Activated CD4-positive, alpha-beta memory T cell treated with anti-CD3 and anti-CD28 coated beads, Interleukin-2, amount 10 ng/mL, durations not matched to agents 7 days and 5 days (primary cell): ENCODE measurements around the gene TOM1L2. TPM values are rescaled to one million over a fixed set of nuclear protein-coding genes. Genes with fewer than 3 reads are reported as not detected.

Experiments
- CTCF ChIA-PET: fragments of 350-600 bp; sonication (Branson Sonifier 250); formaldehyde crosslinking; loops from one replicate; lab custom pipeline; 2021; ENCODE audit warnings: antibody characterized with exemption, inconsistent platforms; lab: Charles Lee
- POLR2A ChIA-PET: fragments of 350-600 bp; sonication (Branson Sonifier 250); formaldehyde crosslinking; loops from one replicate; lab custom pipeline; 2021; ENCODE audit warnings: antibody characterized with exemption; lab: Charles Lee
- DNase-seq: peaks from one replicate; pipeline ENCODE4 v3.0.0-alpha.2; 2020
- H3K27ac Mint-ChIP-seq: one replicate; pipeline ENCODE4 v1.8.0; 2021; ENCODE audit warnings: mild to moderate bottlenecking, mixed read lengths
- H3K27me3 Mint-ChIP-seq: one replicate; pipeline ENCODE4 v1.8.0; 2021; ENCODE audit warnings: mixed read lengths
- H3K36me3 Mint-ChIP-seq: one replicate; pipeline ENCODE4 v1.8.0; 2021; ENCODE audit warnings: low read depth, mixed read lengths
- H3K4me1 Mint-ChIP-seq: one replicate; pipeline ENCODE4 v1.8.0; 2021; ENCODE audit warnings: mixed read lengths
- H3K4me3 Mint-ChIP-seq: one replicate; pipeline ENCODE4 v1.8.0; 2021; ENCODE audit warnings: mild to moderate bottlenecking, mixed read lengths
- H3K9me3 Mint-ChIP-seq: one replicate; pipeline ENCODE4 v1.8.0; 2021; ENCODE audit warnings: mixed read lengths
- total RNA-seq, 2 experiments: library from RNA; stranded (reverse); gene quantifications; one replicate each; pipeline ENCODE4 v1.2.3, GENCODE V29; 2021

TOM1L2 gene
- total RNA-seq, 2 experiments from 2014 or later: 29.3 to 30.3 TPM

DNA sequence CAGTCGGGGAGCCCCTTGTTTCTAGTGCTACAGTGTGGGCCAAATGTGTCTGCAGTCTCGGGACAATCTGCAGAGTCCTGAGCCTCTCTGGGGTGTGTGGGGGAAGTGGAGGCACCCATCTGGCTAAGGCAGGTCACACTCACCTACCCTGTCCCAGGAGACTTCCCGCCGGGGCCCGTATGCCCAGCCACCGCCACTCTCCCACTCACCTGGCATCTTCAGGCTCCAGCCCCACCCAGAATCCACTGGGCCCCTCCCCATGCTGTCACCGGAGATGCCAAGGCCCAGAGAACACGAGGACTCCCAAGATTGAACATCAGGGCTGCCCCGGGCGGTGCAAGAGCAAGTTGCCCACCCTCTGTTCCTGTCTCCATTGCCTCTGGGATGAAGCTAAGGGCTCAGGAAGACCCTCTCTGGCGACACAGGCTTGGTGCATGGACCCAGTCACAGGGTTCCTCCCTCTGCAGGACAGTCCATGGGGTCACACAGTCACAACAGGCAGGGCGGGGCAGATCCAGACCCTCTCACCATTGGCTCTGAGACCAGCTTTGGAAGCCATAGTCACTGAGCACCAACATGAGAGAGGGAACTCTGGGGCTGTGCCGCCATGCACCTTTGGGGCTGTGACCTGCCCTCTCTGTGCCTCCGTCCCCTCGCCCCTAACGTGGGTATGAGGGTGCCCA, 173.5 kb downstream of the TOM1L2 start:
- H3K9me3 Mint-ChIP-seq: no peaks in the 10 kb centered on the region
- H3K36me3 Mint-ChIP-seq: peaks cover 4% of the 10 kb centered on the region
- H3K4me1 Mint-ChIP-seq: peaks cover 5% of the 10 kb centered on the region
- no peaks in the 10 kb centered on the region for H3K27me3 Mint-ChIP-seq
- no peak overlapping the region for H3K4me3 Mint-ChIP-seq
- no peak for DNase-seq
- ChIA-PET CTCF (no interaction called here), POLR2A (no interaction called here)
- H3K27ac Mint-ChIP-seq: no peak overlapping the region

DNA sequence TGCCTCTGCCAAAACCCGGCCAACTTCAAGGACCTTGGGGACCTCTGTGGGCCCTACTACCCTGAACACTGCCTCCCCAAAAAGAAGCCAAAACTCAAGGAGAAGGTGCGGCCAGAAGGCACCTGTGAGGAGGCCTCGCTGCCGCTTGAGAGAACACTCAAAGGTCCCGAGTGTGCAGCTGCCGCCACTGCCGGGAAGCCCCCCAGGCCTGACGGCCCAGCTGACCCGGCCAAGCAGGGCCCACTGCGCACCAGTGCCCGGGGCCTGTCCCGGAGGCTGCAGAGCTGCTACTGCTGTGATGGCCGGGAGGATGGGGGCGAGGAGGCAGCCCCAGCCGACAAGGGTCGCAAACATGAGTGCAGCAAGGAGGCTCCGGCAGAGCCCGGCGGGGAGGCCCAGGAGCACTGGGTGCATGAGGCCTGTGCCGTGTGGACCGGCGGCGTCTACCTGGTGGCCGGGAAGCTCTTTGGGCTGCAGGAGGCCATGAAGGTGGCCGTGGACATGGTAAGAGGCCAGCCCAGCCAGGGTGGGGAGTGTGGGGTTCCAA, 174.1 kb downstream of the TOM1L2 start:
- H3K4me3 Mint-ChIP-seq: no peak overlapping the region
- H3K27ac Mint-ChIP-seq: no peak overlapping the region
- peaks cover 10% of the 10 kb centered on the region for H3K36me3 Mint-ChIP-seq
- peaks cover 12% of the 10 kb centered on the region for H3K4me1 Mint-ChIP-seq
- H3K27me3 Mint-ChIP-seq: no peaks in the 10 kb centered on the region
- CTCF ChIA-PET: no interaction called here
- no peaks in the 10 kb centered on the region for H3K9me3 Mint-ChIP-seq
- POLR2A ChIA-PET: no interaction called here
- DNase-seq: no peak

DNA sequence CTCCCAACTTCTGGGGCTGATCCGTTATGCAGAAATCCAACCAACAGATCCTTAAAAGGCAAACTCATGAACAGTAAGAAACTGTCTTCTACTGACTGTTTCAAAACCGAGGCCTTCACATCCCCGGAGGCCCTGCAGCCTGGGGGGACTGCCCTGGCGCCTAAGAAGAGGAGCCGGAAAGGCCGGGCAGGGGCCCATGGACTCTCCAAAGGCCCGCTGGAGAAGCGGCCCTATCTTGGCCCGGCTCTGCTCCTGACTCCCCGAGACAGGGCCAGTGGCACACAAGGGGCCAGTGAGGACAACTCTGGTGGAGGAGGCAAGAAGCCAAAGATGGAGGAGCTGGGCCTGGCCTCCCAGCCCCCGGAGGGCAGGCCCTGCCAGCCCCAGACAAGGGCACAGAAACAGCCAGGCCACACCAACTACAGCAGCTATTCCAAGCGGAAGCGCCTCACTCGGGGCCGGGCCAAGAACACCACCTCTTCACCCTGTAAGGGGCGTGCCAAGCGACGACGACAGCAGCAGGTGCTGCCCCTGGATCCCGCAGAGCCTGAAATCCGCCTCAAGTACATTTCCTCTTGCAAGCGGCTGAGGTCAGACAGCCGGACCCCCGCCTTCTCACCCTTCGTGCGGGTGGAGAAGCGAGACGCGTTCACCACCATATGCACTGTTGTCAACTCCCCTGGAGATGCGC, 174.9 kb downstream of the TOM1L2 start:
- Mint-ChIP-seq H3K36me3 (peaks cover 10% of the 10 kb centered on the region), H3K9me3 (no peaks in the 10 kb centered on the region), H3K27ac (no peak overlapping the region), H3K27me3 (no peaks in the 10 kb centered on the region), H3K4me3 (no peak overlapping the region), H3K4me1 (peaks cover 20% of the 10 kb centered on the region)
- POLR2A ChIA-PET: interaction anchor here (0.6 kb wide), 1 partner anchor 21 kb away, joined by 3 read pairs; no protein-coding TSS in a partner anchor
- no peak for DNase-seq
- CTCF ChIA-PET: no interaction called here

DNA sequence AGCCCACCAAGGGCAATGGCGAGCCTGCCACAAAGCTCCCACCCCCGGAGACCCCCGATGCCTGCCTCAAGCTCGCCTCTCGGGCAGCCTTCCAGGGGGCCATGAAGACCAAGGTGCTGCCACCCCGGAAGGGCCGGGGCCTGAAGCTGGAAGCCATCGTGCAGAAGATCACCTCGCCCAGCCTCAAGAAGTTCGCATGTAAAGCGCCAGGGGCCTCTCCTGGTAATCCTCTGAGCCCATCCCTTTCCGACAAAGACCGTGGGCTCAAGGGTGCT, 175.5 kb downstream of the TOM1L2 start:
- no peak overlapping the region for H3K4me3 Mint-ChIP-seq
- no peaks in the 10 kb centered on the region for H3K9me3 Mint-ChIP-seq
- ChIA-PET CTCF (no interaction called here), POLR2A (interaction anchor here (0.6 kb wide), 1 partner anchor 22 kb away, joined by 3 read pairs; no protein-coding TSS in a partner anchor)
- no peaks in the 10 kb centered on the region for H3K27me3 Mint-ChIP-seq
- H3K27ac Mint-ChIP-seq: no peak overlapping the region
- peaks cover 25% of the 10 kb centered on the region for H3K4me1 Mint-ChIP-seq
- H3K36me3 Mint-ChIP-seq: peaks cover 10% of the 10 kb centered on the region
- no peak for DNase-seq

DNA sequence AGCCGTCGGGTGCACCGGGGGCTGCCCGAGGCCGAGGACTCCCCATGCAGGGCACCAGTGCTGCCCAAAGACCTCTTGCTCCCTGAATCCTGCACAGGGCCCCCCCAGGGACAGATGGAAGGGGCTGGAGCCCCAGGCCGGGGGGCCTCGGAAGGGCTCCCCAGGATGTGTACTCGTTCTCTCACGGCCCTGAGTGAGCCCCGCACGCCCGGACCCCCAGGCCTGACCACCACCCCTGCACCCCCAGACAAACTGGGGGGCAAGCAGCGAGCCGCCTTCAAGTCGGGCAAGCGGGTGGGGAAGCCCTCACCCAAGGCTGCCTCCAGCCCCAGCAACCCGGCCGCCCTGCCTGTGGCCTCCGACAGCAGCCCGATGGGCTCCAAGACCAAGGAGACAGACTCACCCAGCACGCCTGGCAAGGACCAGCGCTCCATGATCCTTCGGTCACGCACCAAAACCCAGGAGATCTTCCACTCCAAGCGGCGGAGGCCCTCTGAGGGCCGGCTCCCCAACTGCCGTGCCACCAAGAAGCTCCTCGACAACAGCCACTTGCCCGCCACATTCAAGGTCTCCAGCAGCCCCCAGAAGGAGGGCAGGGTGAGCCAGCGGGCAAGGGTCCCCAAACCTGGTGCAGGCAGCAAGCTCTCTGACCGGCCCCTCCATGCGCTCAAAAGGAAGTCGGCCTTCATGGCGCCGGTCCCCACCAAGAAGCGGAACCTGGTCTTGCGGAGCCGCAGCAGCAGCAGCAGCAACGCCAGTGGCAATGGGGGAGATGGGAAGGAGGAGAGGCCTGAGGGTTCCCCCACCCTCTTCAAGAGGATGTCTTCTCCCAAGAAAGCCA, 176.0 kb downstream of the TOM1L2 start:
- no peak for DNase-seq
- H3K4me1 Mint-ChIP-seq: peaks cover 27% of the 10 kb centered on the region
- H3K4me3 Mint-ChIP-seq: no peak overlapping the region
- H3K27me3 Mint-ChIP-seq: no peaks in the 10 kb centered on the region
- CTCF ChIA-PET: no interaction called here
- H3K27ac Mint-ChIP-seq: no peak overlapping the region
- POLR2A ChIA-PET: interaction anchor here (1.5 kb wide), 1 partner anchor 40 kb away, joined by 3 read pairs; no protein-coding TSS in a partner anchor
- no peaks in the 10 kb centered on the region for H3K9me3 Mint-ChIP-seq
- H3K36me3 Mint-ChIP-seq: peaks cover 10% of the 10 kb centered on the region

DNA sequence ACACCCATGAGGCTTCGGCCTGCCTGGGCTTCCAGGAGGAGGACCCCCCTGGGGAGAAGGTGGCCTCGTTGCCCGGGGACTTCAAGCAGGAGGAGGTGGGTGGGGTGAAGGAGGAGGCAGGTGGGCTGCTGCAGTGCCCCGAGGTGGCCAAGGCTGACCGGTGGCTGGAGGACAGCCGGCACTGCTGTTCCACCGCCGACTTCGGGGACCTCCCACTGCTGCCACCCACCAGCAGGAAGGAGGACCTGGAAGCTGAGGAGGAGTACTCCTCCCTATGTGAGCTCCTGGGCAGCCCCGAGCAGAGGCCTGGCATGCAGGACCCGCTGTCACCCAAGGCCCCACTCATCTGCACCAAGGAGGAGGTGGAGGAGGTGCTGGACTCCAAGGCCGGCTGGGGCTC, 176.9 kb downstream of the TOM1L2 start:
- ChIA-PET POLR2A (interaction anchor here (1.5 kb wide), 1 partner anchor 41 kb away, joined by 3 read pairs; no protein-coding TSS in a partner anchor), CTCF (no interaction called here)
- H3K27ac Mint-ChIP-seq: no peak overlapping the region
- peaks cover 10% of the 10 kb centered on the region for H3K36me3 Mint-ChIP-seq
- H3K27me3 Mint-ChIP-seq: no peaks in the 10 kb centered on the region
- peaks cover 27% of the 10 kb centered on the region for H3K4me1 Mint-ChIP-seq
- no peak overlapping the region for H3K4me3 Mint-ChIP-seq
- H3K9me3 Mint-ChIP-seq: no peaks in the 10 kb centered on the region
- no peak for DNase-seq

DNA sequence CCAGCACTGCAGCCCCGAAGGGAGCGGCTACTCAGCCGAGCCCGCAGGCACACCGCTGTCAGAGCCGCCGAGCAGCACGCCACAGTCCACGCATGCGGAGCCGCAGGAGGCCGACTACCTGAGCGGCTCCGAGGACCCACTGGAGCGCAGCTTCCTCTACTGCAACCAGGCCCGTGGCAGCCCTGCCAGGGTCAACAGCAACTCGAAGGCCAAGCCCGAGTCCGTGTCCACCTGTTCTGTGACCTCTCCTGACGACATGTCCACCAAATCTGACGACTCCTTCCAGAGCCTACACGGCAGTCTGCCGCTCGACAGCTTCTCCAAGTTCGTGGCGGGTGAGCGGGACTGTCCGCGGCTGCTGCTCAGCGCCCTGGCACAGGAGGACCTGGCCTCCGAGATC, 177.8 kb downstream of the TOM1L2 start:
- ChIA-PET CTCF (no interaction called here), POLR2A (interaction anchor here (1.0 to 1.5 kb wide), 2 partner anchors 28 to 42 kb away, joined by 3 read pairs; no protein-coding TSS in a partner anchor)
- Mint-ChIP-seq H3K4me1 (peaks cover 27% of the 10 kb centered on the region), H3K36me3 (peaks cover 10% of the 10 kb centered on the region), H3K27me3 (no peaks in the 10 kb centered on the region), H3K4me3 (no peak overlapping the region), H3K9me3 (no peaks in the 10 kb centered on the region), H3K27ac (no peak overlapping the region)
- no peak for DNase-seq

Other genes starting within 250 kb of the TOM1L2 start
- gene SREBF1, start 135.4 kb downstream of the TOM1L2 start, total RNA-seq: 100 to 1,000 TPM; 177 to 186 TPM
- not detected for gene DRC3, start 462 bp upstream of the TOM1L2 start, total RNA-seq
- gene ATPAF2, start 66.8 kb upstream of the TOM1L2 start, total RNA-seq: 10 to 100 TPM; 22.1 to 22.3 TPM
- gene GID4, start 67.0 kb upstream of the TOM1L2 start, total RNA-seq: 10 to 100 TPM in 1 of 2 experiments, 1 to 10 TPM in 1; 9.3 to 10.2 TPM
- 10 to 100 TPM; 46.3 to 46.5 TPM for gene DRG2, start 115.5 kb upstream of the TOM1L2 start, total RNA-seq
- gene MYO15A, start 136.4 kb upstream of the TOM1L2 start, total RNA-seq: under 1 TPM; 0.30 to 0.60 TPM
- gene ALKBH5, start 211.4 kb upstream of the TOM1L2 start, total RNA-seq: 100 to 1,000 TPM; 118 to 125 TPM